ENCODE results near the gene MOCOS.

DNA sequence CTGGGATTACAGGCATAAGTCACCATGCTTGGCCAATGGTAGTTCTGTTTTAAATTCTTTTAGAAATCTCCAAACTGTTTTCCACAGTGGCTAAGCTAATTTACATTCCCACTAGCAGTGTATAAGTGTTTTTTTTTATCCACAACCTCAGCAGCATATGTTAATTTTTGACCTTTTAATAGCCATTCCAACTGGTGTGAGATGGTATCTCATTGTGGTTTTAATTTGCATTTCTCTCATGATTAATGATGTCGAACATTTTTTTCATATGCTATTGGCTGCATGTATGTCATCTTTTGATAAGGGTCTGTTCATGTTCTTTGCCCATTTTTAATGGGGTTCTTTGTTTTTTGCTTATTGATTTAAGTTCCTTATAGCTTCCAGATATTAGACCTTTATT is 20.0 kb downstream of the MOCOS start:
- TF ChIP-seq EZH2 (IDR thresholded peaks at IDR 0.05; ENCODE audit: low read length), result no peak
- no peak for TF ChIP-seq CTCF (optimal IDR thresholded peaks at IDR 0.05 in 1 of 3, IDR thresholded peaks at IDR 0.05 in 1 of 3, conservative IDR thresholded peaks at IDR 0.05 in 1 of 3; ENCODE audit: extremely low read depth in 1 of 3, insufficient read depth in 2 of 3, low read length in 3 of 3)

All from keratinocyte (primary cell).